SK-N-SH (cell line): ENCODE data around the gene LRRC75A. TPM values are rescaled to one million over a fixed set of nuclear protein-coding genes. Genes with fewer than 3 reads are reported as not detected.

Experiments
- CHD2 ChIP-seq: fragments of 150-350 bp; IDR thresholded peaks from 2 replicates; pipeline ENCODE4 v1.6.1; 2018; ENCODE audit warnings: low read length; ENCODE audit not compliant: partially characterized antibody
- CTCF ChIP-seq: fragments of 200-600 bp; sonication (generic); IDR thresholded peaks from 2 replicates; pipeline ENCODE4 v1.6.1; 2017; ENCODE audit warnings: antibody characterized with exemption, mild to moderate bottlenecking, moderate library complexity
- ELF1 ChIP-seq: IDR thresholded peaks from 2 replicates; pipeline ENCODE4 v1.4.0; 2012
- EP300 ChIP-seq, 2 experiments: IDR thresholded peaks; 2 replicates each; pipeline versions ENCODE4 v1.4.0 to v1.6.1; 2012; ENCODE audit warnings: borderline replicate concordance in 1 of 2, low read depth in 1 of 2, low read length in 1 of 2
- EZH2phosphoT487 ChIP-seq: fragments of 200-600 bp; sonication (generic); IDR thresholded peaks from 2 replicates; pipeline ENCODE4 v1.6.1; 2017; ENCODE audit warnings: low read depth, mixed run types, mild to moderate bottlenecking, antibody characterized with exemption, moderate library complexity, borderline replicate concordance
- FOSL2 ChIP-seq: IDR thresholded peaks from 2 replicates; pipeline ENCODE4 v1.4.0; 2012; ENCODE audit warnings: low read depth, mild to moderate bottlenecking, moderate library complexity, borderline replicate concordance
- FOXJ3 ChIP-seq: sonication (generic); formaldehyde crosslinking; IDR thresholded peaks from 2 replicates; pipeline ENCODE4 v1.5.1; 2020; ENCODE audit warnings: mild to moderate bottlenecking, missing genetic modification reagents
- FOXM1 ChIP-seq: IDR thresholded peaks from 2 replicates; pipeline ENCODE4 v1.4.0; 2012; ENCODE audit warnings: low read depth, mild to moderate bottlenecking
- GABPA ChIP-seq: IDR thresholded peaks from 2 replicates; pipeline ENCODE4 v1.4.0; 2012; ENCODE audit warnings: low read depth, mild to moderate bottlenecking
- GATA2 ChIP-seq: sonication (generic); formaldehyde crosslinking; IDR thresholded peaks from 2 replicates; pipeline ENCODE4 v1.5.0; 2020; ENCODE audit warnings: mild to moderate bottlenecking, missing genetic modification reagents
- JUND ChIP-seq: IDR thresholded peaks from 2 replicates; pipeline ENCODE4 v1.4.0; 2012
- MXI1 ChIP-seq: IDR thresholded peaks from 2 replicates; pipeline ENCODE4 v1.6.1; 2012; ENCODE audit warnings: mild to moderate bottlenecking, low read depth, low read length, improper control_type of control experiment
- NFIC ChIP-seq: IDR thresholded peaks from 2 replicates; pipeline ENCODE4 v1.4.0; 2012; ENCODE audit warnings: borderline replicate concordance
- NRF1 ChIP-seq: IDR thresholded peaks from 2 replicates; pipeline ENCODE4 v1.6.1; 2012; ENCODE audit warnings: low read depth, mild to moderate bottlenecking, low read length
- PBX3 ChIP-seq: IDR thresholded peaks from 2 replicates; pipeline ENCODE4; 2012
- POLR2AphosphoS5 ChIP-seq: IDR thresholded peaks from 2 replicates; pipeline ENCODE4 v1.6.1; 2012; ENCODE audit warnings: low read depth, low read length
- RAD21 ChIP-seq: IDR thresholded peaks from 2 replicates; pipeline ENCODE4 v1.6.1; 2012; ENCODE audit warnings: mild to moderate bottlenecking, low read length
- RCOR1 ChIP-seq: fragments of 150-350 bp; IDR thresholded peaks from 2 replicates; pipeline ENCODE4 v1.6.1; 2017; ENCODE audit warnings: antibody characterized with exemption, low read length
- RXRA ChIP-seq: IDR thresholded peaks from 2 replicates; pipeline ENCODE4 v1.4.0; 2012; ENCODE audit warnings: low read depth, mild to moderate bottlenecking, borderline replicate concordance
- SIN3A ChIP-seq: IDR thresholded peaks from 2 replicates; pipeline ENCODE4 v1.6.1; 2012; ENCODE audit warnings: low read depth, mild to moderate bottlenecking, low read length, moderate library complexity, borderline replicate concordance
- TAF1 ChIP-seq: IDR thresholded peaks from 2 replicates; pipeline ENCODE4 v1.6.1; 2012; ENCODE audit warnings: low read depth, mild to moderate bottlenecking, low read length, moderate library complexity, borderline replicate concordance
- TCF12 ChIP-seq: IDR thresholded peaks from 2 replicates; pipeline ENCODE4 v1.4.0; 2012
- TEAD4 ChIP-seq: IDR thresholded peaks from 2 replicates; pipeline ENCODE4 v1.4.0; 2012; ENCODE audit warnings: mild to moderate bottlenecking, borderline replicate concordance; ENCODE audit not compliant: insufficient read depth
- USF1 ChIP-seq: IDR thresholded peaks from 2 replicates; pipeline ENCODE4 v1.4.0; 2012; ENCODE audit warnings: low read depth, borderline replicate concordance
- USF2 ChIP-seq: fragments of 150-350 bp; IDR thresholded peaks from 2 replicates; pipeline ENCODE4 v1.6.1; 2017; ENCODE audit warnings: antibody characterized with exemption, low read length, low read depth, borderline replicate concordance
- YY1 ChIP-seq: IDR thresholded peaks from 2 replicates; pipeline ENCODE4 v1.4.0; 2012; ENCODE audit warnings: low read depth, mild to moderate bottlenecking
- polyA plus RNA-seq, 3 experiments: library from polyadenylated mRNA; depleted of rRNA; stranded (reverse); fragments of >200 nt; gene quantifications; 2 replicates each; pipeline ENCODE4 v1.2.3, GENCODE V29; 2012

LRRC75A gene
- polyA plus RNA-seq, 1 of the 3 experiments (the other 2 are of a cell fraction): 1.2 TPM

- TF ChIP-seq TEAD4 (no peak), PBX3 (no peak), TCF12 (peak; percentile 50; the same call in 1 of the 2 replicates), RAD21 (no peak), NRF1 (no peak), EZH2phosphoT487 (no peak), CHD2 (no peak), GABPA (no peak), POLR2AphosphoS5 (peak; percentile 40; the same call in 1 of the 2 replicates), MXI1 (no peak), JUND (no peak; the same call in 1 of the 2 replicates), NFIC (no peak; the same call in 1 of the 2 replicates), FOSL2 (peak; percentile 93), RXRA (no peak; the same call in 1 of the 2 replicates), YY1 (no peak), RCOR1 (no peak), ELF1 (no peak), FOXM1 (no peak), FOXJ3 (no peak), USF2 (no peak), GATA2 (CRISPR knock-in tag) (no peak), TAF1 (peak; percentile 28; the same call in 1 of the 2 replicates), USF1 (no peak), SIN3A (no peak), CTCF (no peak), EP300 (IDR thresholded peaks at IDR 0.05; ENCODE audit: borderline replicate concordance in 1 of 2, low read depth in 1 of 2, low read length in 1 of 2) (no peak)
These were observed 14.7 kb downstream of the LRRC75A start (continued) for GRCh38 chr17:16477255-16477654.
